K562 (cell line): ENCODE measurements around the gene SNTG2. TPM values are rescaled to one million over a fixed set of nuclear protein-coding genes. Genes with fewer than 3 reads are reported as not detected.
"Not testable (repeated sequence)": the region's sequence is repeated elsewhere in the genome, so short reads cannot be mapped to it uniquely, and the experiment has no call there.

ENCODE experiments used
- ATAC-seq: fragments of 200-7000 bp; cut with Tn5 transposase; 3 replicates; pipeline ENCODE4 v1.9.1; 2020; ENCODE audit warnings: moderate library complexity
- BruUV-seq: library from RNA; stranded (reverse); fragments of 400-500 nt; replicated peaks from 2 replicates; lab custom pipeline; 2021; lab: Mats Ljungman, UMichigan
- CTCF ChIA-PET: fragments of 300-600 bp; formaldehyde crosslinking; extraction: SDS; loops from one replicate; lab custom pipeline; 2021; ENCODE audit warnings: low intra/inter-chr PET ratio; lab: Yijun Ruan, JAX
- POLR2A ChIA-PET: fragments of 300-600, 350-650 bp; sonication (Branson Sonifier 250); formaldehyde crosslinking; extraction: SDS; loops from one replicate; lab custom pipeline; 2021; ENCODE audit warnings: antibody characterized with exemption, inconsistent platforms; lab: Yijun Ruan, JAX
- DNase-seq, 4 experiments: peaks; one replicate each; pipeline versions ENCODE4 v3.0.0 to v3.0.0-alpha.2; 2011 to 2018; ENCODE audit warnings: low spot score in 3 of 4, mixed read lengths in 3 of 4; ENCODE audit errors: extremely low read depth in 1 of 4
- FAIRE-seq: peaks from 2 replicates; lab custom pipeline; 2011; peaks lifted over from hg19 to GRCh38; lab: Jason Lieb, UNC
- H2AFZ ChIP-seq: 2 replicates; pipeline ENCODE4 v1.6.0; 2011; ENCODE audit warnings: low read depth, low read length, control low read depth, inconsistent platforms
- H3K27ac ChIP-seq: fragments of 200-600 bp; 3 replicates; pipeline ENCODE4 v1.8.0; 2011; ENCODE audit warnings: low read depth, mild to moderate bottlenecking, control low read depth, inconsistent platforms, low read length, moderate library complexity, mixed read lengths; ENCODE audit errors: extremely low read depth
- H3K27me3 ChIP-seq, 2 experiments: fragments of 300-600 bp in 1 of 2; 2 replicates in 1 of 2; 3 replicates in 1 of 2; pipeline versions ENCODE4 v1.6.0 to v1.8.0; 2011; ENCODE audit warnings: inconsistent platforms in 2 of 2, low read length in 2 of 2, mild to moderate bottlenecking in 1 of 2, mixed read lengths in 1 of 2, moderate library complexity in 1 of 2; ENCODE audit not compliant: control insufficient read depth in 2 of 2, insufficient read depth in 2 of 2
- H3K36me3 ChIP-seq: fragments of 300-600 bp; 3 replicates; pipeline ENCODE4 v1.8.0; 2011; ENCODE audit warnings: mild to moderate bottlenecking, low read length, inconsistent platforms; ENCODE audit not compliant: control insufficient read depth, insufficient read depth
- H3K4me1 ChIP-seq, 2 experiments: fragments of 200-600 bp in 1 of 2; replicated peaks in 1 of 2; 2 replicates in 1 of 2; 3 replicates in 1 of 2; pipeline versions ENCODE4 v1.5.1 to v1.8.0; 2011; ENCODE audit warnings: inconsistent platforms in 2 of 2, low read length in 2 of 2, mild to moderate bottlenecking in 1 of 2, mixed read lengths in 1 of 2, moderate library complexity in 1 of 2; ENCODE audit not compliant: control insufficient read depth in 2 of 2, insufficient read depth in 2 of 2
- H3K4me2 ChIP-seq: 2 replicates; pipeline ENCODE4 v1.6.1; 2011; ENCODE audit warnings: low read length, control low read depth, inconsistent platforms, mixed read lengths; ENCODE audit not compliant: insufficient read depth
- H3K4me3 ChIP-seq: fragments of 200-600 bp; sonication (generic), shearing (Covaris generic); 2 replicates; pipeline ENCODE4 v1.5.1; 2016; ENCODE audit warnings: control low read depth, inconsistent platforms
- H3K79me2 ChIP-seq: fragments of 200-600 bp; 3 replicates; pipeline ENCODE4 v1.8.0; 2011; ENCODE audit warnings: low read length, inconsistent platforms; ENCODE audit not compliant: control insufficient read depth, insufficient read depth
- H3K9ac ChIP-seq, 2 experiments: 2 replicates each; pipeline versions ENCODE4 v1.6.0 to v1.6.1; 2011; ENCODE audit warnings: low read depth in 2 of 2, low read length in 2 of 2, control low read depth in 1 of 2, inconsistent platforms in 1 of 2, mild to moderate bottlenecking in 1 of 2, mixed read lengths in 1 of 2; ENCODE audit not compliant: insufficient read depth in 1 of 2
- H3K9me1 ChIP-seq: one replicate; pipeline ENCODE4 v1.6.0; 2011; ENCODE audit warnings: inconsistent platforms, mild to moderate bottlenecking, low read length, moderate library complexity; ENCODE audit not compliant: control insufficient read depth, insufficient read depth
- H3K9me3 ChIP-seq: replicated peaks from 2 replicates; pipeline ENCODE4 v1.5.1; 2011; ENCODE audit warnings: low read depth, low read length, inconsistent platforms; ENCODE audit not compliant: control insufficient read depth, insufficient read depth
- H4K20me1 ChIP-seq: replicated peaks from 2 replicates; pipeline ENCODE4 v1.6.1; 2011; ENCODE audit warnings: low read length, inconsistent platforms, mixed read lengths; ENCODE audit not compliant: control insufficient read depth, insufficient read depth
- ID3 ChIP-seq, 2 experiments: fragments of 250-450 bp in 1 of 2; fragments of 450-650 bp in 1 of 2; sonication (Bioruptor Pico) in 1 of 2; IDR thresholded peaks; 2 replicates each; pipeline versions ENCODE4 v1.6.1 to v1.8.0; 2016 to 2021; ENCODE audit warnings: mild to moderate bottlenecking in 2 of 2, moderate library complexity in 2 of 2, missing compliant biosample characterization in 1 of 2, missing genetic modification characterization in 1 of 2
- L3MBTL2 ChIP-seq: fragments of 450-650 bp; IDR thresholded peaks from 2 replicates; pipeline ENCODE4 v1.6.1; 2016; ENCODE audit warnings: mild to moderate bottlenecking, moderate library complexity
- RUNX1 ChIP-seq: sonication (generic); IDR thresholded peaks from 2 replicates; pipeline ENCODE4 v1.6.1; 2016; ENCODE audit warnings: antibody characterized with exemption, low read depth
- TRIM24 ChIP-seq, 2 experiments: fragments of 450-650 bp; IDR thresholded peaks; 2 replicates each; pipeline ENCODE4 v1.6.1; 2016
- ZNF507 ChIP-seq: conservative IDR thresholded peaks from 2 replicates; pipeline ENCODE4 v1.6.1; 2017; ENCODE audit warnings: missing genetic modification characterization, missing compliant biosample characterization
- ZNF695 ChIP-seq: fragments of 450-650 bp; formaldehyde crosslinking; IDR thresholded peaks from 2 replicates; pipeline ENCODE4 v1.4.0; 2020; ENCODE audit warnings: mild to moderate bottlenecking, moderate library complexity
- WGBS: fragments of 100-300 bp; shearing (Covaris generic); methylation state at CpG from one replicate; pipeline ENCODE4 v1.1.6; 2016; ENCODE audit warnings: low coverage, mixed read lengths; ENCODE audit not compliant: insufficient coverage; ENCODE audit errors: missing lambda C conversion rate; 5-methylcytosine and 5-hydroxymethylcytosine counted together
- in situ Hi-C: fragments of 300-500 bp; cut with MboI; formaldehyde crosslinking; loops from 4 replicates; pipeline ENCODE4 v1.15.0; 2018; ENCODE audit warnings: inconsistent platforms, mixed read lengths
- intact Hi-C: fragments of 100-400 bp; cut with micrococcal nuclease; formaldehyde crosslinking; loops from 2 replicates; pipeline ENCODE4 v1.14.2; 2022
- polyA plus RNA-seq, 8 experiments: library from polyadenylated mRNA; depleted of rRNA in 4 of 8; stranded (reverse) in 5 of 8; unstranded in 3 of 8; fragments of >200 nt; fragmentation: Nextera tagmentation in 2 of 8; fragmentation: Illumina TruSeq in 1 of 8; extraction: Ambion mirVana in 2 of 8; extraction: Trizol in 1 of 8; gene quantifications; 2 replicates each; pipeline versions ENCODE4 v1.2.1 to v1.2.3, GENCODE V29; 2011 to 2014; ENCODE audit warnings: inconsistent platforms in 1 of 8, missing spikeins in 1 of 8
- total RNA-seq, 7 experiments: library from RNA; depleted of rRNA in 6 of 7; stranded (reverse); fragments of >200 nt in 6 of 7; fragmentation: Illumina TruSeq in 2 of 7; extraction: Trizol in 2 of 7; gene quantifications; 2 replicates each; pipeline versions ENCODE4 v1.2.1 to v1.2.3, GENCODE V29; 2011 to 2021; ENCODE audit warnings: low replicate concordance in 1 of 7

The SNTG2 gene
- total and polyA plus RNA-seq, 9 of the 15 experiments (the other 6 are each of a cell fraction or from before 2014, with no cell fraction given) = not detected

GRCh38 chr2:1104364-1104763 lies 153.7 kb downstream of the SNTG2 start:
- ATAC-seq = no peak
- in situ Hi-C loops = no loop called here
- Histone ChIP-seq H3K4me2 (no peak overlapping the region), H3K79me2 (no peaks in the 10 kb centered on the region), H3K4me1 (no peaks in the 10 kb centered on the region), H2AFZ (no peak overlapping the region), H3K9ac (no peak overlapping the region), H3K27me3 (peaks cover 5 to 22% of the 10 kb centered on the region in 2 experiments; a peak in 3 of 5 replicates), H3K27ac (no peak overlapping the region), H3K9me3 (no peaks in the 10 kb centered on the region), H3K4me3 (no peak overlapping the region), H3K36me3 (no peaks in the 10 kb centered on the region), H3K9me1 (no peaks in the 10 kb centered on the region)
- CTCF ChIA-PET = no interaction called here
- intact Hi-C loops = no loop called here
- FAIRE-seq = no peak
- POLR2A ChIA-PET = no interaction called here
- 1% methylated on average over 8 of the region's 8 CpGs for WGBS
- TF ChIP-seq RUNX1 = no peak
- TF ChIP-seq ZNF695 (CRISPR knock-in tag) = no peak
- no peak for TF ChIP-seq ID3 (CRISPR knock-in tag; IDR thresholded peaks at IDR 0.05)
- no peak for TF ChIP-seq ID3 (tag; IDR thresholded peaks at IDR 0.05)
- no peak for TF ChIP-seq TRIM24 (IDR thresholded peaks at IDR 0.05)
- no peak for TF ChIP-seq ZNF507 (tag)
- TF ChIP-seq L3MBTL2 = no peak
- TF ChIP-seq, all 486 proteins: peak for 0
- no TSS peak for BruUV-seq
- H4K20me1 ChIP-seq = peaks cover 2% of the 10 kb centered on the region; the same call in 1 of the 2 replicates
- no peak for DNase-seq

- BruUV-seq, H2AFZ ChIP-seq, H3K9me1 ChIP-seq, H3K9ac ChIP-seq, ATAC-seq, CTCF ChIA-PET, in situ Hi-C loops, DNase-seq, H3K4me1 ChIP-seq, H3K4me3 ChIP-seq, H3K27ac ChIP-seq, H3K4me2 ChIP-seq, H3K79me2 ChIP-seq, H3K36me3 ChIP-seq, FAIRE-seq, H4K20me1 ChIP-seq, intact Hi-C loops, H3K9me3 ChIP-seq: not testable (repeated sequence)
- H3K27me3 ChIP-seq = peaks cover 3 to 17% of the 10 kb centered on the region in 2 experiments; a peak in 3 of 5 replicates
- 0% methylated on average over 11 of the region's 14 CpGs for WGBS
- POLR2A ChIA-PET = interaction anchor here (0.6 kb wide), 1 partner anchor 12 kb away, joined by 5 read pairs; no protein-coding TSS in a partner anchor
Observed at GRCh38 chr2:1106344-1106743, 155.7 kb downstream of the SNTG2 start.
